ENCODE results near the gene WT1. TPM values are rescaled to one million over a fixed set of nuclear protein-coding genes. Genes with fewer than 3 reads are reported as not detected.
A peak's percentile ranks its signal among the peaks of the same experiment; 100 is the strongest.

The WT1 gene
- total and polyA plus RNA-seq, 4 donors: 0.05 to 0.06 TPM; not detected in 2

DNA sequence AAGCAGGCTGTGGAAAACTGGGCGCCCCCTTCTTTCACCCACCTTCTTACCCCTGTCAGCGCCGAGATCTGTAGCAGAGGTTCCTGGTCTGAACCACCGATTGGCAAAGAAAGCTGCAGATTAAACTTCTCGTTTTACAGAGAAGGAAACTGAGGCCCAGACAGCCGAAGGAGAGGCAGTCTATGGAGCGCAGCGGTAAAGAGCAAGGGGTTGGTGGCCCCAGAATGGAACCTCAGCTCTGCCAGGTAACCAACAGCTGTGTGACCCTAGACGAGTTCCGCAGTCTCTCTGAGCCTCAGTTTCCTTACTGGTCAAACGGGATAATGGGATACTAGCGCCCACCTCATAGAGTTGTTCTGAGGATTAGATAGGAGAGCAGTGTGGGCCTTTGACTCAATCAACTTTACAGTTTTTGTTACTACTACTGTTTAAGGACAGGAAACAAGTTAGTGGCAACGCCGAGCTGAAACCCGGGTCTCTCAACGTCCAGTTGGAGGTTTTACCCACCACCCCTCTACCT is 3.1 kb upstream of the WT1 start (continued):
- TF ChIP-seq CTCF (IDR thresholded peaks at IDR 0.05; ENCODE audit: low read depth, low read length, missing input control): no peak
- no peak for TF ChIP-seq FOXA1 (IDR thresholded peaks at IDR 0.05)
- TF ChIP-seq YY1 (IDR thresholded peaks at IDR 0.05): no peak

- Histone ChIP-seq H3K27ac (ENCODE audit: low read depth in 1 of 2, low read length in 2 of 2) (no peak overlapping the region), H3K4me1 (ENCODE audit: control insufficient read depth in 4 of 4, insufficient read depth in 4 of 4, low read length in 3 of 4) (peaks cover 17 to 51% (median 29%) of the 10 kb centered on the region in 4 donors), H3K36me3 (ENCODE audit: control insufficient read depth in 4 of 4, insufficient read depth in 3 of 4, low read depth in 1 of 4, low read length in 3 of 4) (no peaks in the 10 kb centered on the region), H3K9ac (ENCODE audit: low read depth in 1 of 2, low read length in 2 of 2) (no peak overlapping the region), H3K4me3 (ENCODE audit: low read depth in 1 of 3, low read length in 3 of 3) (no peak overlapping the region), H3K27me3 (ENCODE audit: control insufficient read depth in 4 of 4, insufficient read depth in 4 of 4, low read length in 3 of 4) (peaks cover 0 to 46% (median 17%) of the 10 kb centered on the region in 4 donors), H3K9me3 (ENCODE audit: control insufficient read depth in 4 of 4, low read length in 3 of 4) (no peaks in the 10 kb centered on the region)
- DNase-seq (ENCODE audit: low spot score): no peak
- WGBS: 8% methylated on average over 42 of the region's 42 CpGs
- TF ChIP-seq, protein P1, sequence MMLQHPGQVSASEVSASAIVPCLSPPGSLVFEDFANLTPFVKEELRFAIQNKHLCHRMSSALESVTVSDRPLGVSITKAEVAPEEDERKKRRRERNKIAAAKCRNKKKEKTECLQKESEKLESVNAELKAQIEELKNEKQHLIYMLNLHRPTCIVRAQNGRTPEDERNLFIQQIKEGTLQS (IDR thresholded peaks at IDR 0.05): no peak
- TF ChIP-seq, protein P2, sequence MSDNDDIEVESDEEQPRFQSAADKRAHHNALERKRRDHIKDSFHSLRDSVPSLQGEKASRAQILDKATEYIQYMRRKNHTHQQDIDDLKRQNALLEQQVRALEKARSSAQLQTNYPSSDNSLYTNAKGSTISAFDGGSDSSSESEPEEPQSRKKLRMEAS (IDR thresholded peaks at IDR 0.05): no peak
- no peak for TF ChIP-seq RAD21 (IDR thresholded peaks at IDR 0.05)
- TF ChIP-seq, protein P3, sequence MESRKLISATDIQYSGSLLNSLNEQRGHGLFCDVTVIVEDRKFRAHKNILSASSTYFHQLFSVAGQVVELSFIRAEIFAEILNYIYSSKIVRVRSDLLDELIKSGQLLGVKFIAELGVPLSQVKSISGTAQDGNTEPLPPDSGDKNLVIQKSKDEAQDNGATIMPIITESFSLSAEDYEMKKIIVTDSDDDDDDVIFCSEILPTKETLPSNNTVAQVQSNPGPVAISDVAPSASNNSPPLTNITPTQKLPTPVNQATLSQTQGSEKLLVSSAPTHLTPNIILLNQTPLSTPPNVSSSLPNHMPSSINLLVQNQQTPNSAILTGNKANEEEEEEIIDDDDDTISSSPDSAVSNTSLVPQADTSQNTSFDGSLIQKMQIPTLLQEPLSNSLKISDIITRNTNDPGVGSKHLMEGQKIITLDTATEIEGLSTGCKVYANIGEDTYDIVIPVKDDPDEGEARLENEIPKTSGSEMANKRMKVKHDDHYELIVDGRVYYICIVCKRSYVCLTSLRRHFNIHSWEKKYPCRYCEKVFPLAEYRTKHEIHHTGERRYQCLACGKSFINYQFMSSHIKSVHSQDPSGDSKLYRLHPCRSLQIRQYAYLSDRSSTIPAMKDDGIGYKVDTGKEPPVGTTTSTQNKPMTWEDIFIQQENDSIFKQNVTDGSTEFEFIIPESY (IDR thresholded peaks at IDR 0.05): no peak
- no peak for TF ChIP-seq HNF4G (IDR thresholded peaks at IDR 0.05)
Observed at GRCh38 chr11:32437495-32438345, 2.4 kb upstream of the WT1 start.

DNA sequence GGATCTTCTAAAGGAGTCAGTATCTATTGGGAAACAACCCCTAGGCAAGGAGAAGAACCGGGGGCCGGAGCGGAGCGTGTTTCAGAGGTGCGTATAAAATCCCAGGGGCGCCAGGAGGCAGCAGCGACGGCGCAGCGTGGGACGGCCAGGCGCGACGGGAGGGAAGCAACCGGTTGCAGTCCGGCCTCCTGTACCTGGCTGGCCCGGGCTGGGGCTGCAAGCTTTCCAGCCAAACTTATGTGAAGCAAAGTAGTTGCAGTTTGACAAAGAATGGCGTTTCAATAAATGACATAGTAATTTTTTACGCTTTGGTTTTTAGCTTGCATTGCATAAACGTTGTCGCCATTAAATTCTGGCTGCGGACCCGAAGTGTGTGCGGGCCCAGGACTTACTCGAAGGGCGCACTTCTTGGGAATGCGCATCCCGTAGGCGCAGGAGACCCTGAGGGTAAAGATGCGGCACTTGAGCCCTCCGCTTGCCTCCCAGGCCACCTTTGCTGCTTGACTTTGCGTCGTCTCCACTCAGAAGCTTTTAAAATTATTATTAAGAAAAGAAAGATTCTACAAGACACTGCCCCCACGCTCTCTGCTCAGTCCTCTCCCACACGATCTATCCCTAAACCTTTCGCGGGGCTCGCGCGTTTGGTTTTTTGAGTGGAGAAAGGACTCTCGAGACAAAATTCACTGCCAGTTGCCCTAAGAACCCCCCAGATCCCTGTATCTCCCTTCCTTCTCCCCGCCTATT is 1.6 kb upstream of the WT1 start:
- 9% methylated on average over 42 of the region's 42 CpGs for WGBS
- Histone ChIP-seq H3K9ac (ENCODE audit: low read depth in 1 of 2, low read length in 2 of 2) (no peak overlapping the region), H3K27me3 (ENCODE audit: control insufficient read depth in 4 of 4, insufficient read depth in 4 of 4, low read length in 3 of 4) (peaks cover 0 to 46% (median 22%) of the 10 kb centered on the region in 4 donors), H3K36me3 (ENCODE audit: control insufficient read depth in 4 of 4, insufficient read depth in 3 of 4, low read depth in 1 of 4, low read length in 3 of 4) (no peaks in the 10 kb centered on the region), H3K4me3 (ENCODE audit: low read depth in 1 of 3, low read length in 3 of 3) (peak overlapping the region in 1 of 3 donors; percentile 45), H3K4me1 (ENCODE audit: control insufficient read depth in 4 of 4, insufficient read depth in 4 of 4, low read length in 3 of 4) (peaks cover 17 to 51% (median 29%) of the 10 kb centered on the region in 4 donors), H3K27ac (ENCODE audit: low read depth in 1 of 2, low read length in 2 of 2) (no peak overlapping the region), H3K9me3 (ENCODE audit: control insufficient read depth in 4 of 4, low read length in 3 of 4) (no peaks in the 10 kb centered on the region)
- DNase-seq (ENCODE audit: low spot score): no peak
- TF ChIP-seq SP1 (IDR thresholded peaks at IDR 0.05) (no peak), YY1 (IDR thresholded peaks at IDR 0.05) (no peak), HNF4A (conservative IDR thresholded peaks at IDR 0.05) (no peak), RAD21 (IDR thresholded peaks at IDR 0.05) (no peak), FOXA1 (IDR thresholded peaks at IDR 0.05) (no peak), HNF4G (IDR thresholded peaks at IDR 0.05) (no peak), RXRA (IDR thresholded peaks at IDR 0.05) (no peak), NR2F2 (IDR thresholded peaks at IDR 0.05) (no peak), EGR1 (IDR thresholded peaks at IDR 0.05; ENCODE audit: low read depth in 2 of 2) (no peak), TAF1 (conservative IDR thresholded peaks at IDR 0.05) (no peak), CTCF (IDR thresholded peaks at IDR 0.05; ENCODE audit: low read depth, low read length, missing input control) (no peak)
- TF ChIP-seq, protein P1 (IDR thresholded peaks at IDR 0.05): no peak
- TF ChIP-seq, protein P3 (IDR thresholded peaks at IDR 0.05): no peak

Data from liver (tissue), 9 donors.